GM18951 (cell line): Measurements from ENCODE around the gene NPAS3.

ENCODE experiments used
- POLR2A ChIP-seq: IDR thresholded peaks from 4 replicates; pipeline ENCODE4 v1.6.1; 2011; ENCODE audit warnings: mild to moderate bottlenecking; ENCODE audit not compliant: insufficient read length, insufficient read depth; ENCODE audit errors: extremely low read depth
- in situ Hi-C: fragments of 300-500 bp; cut with MboI; formaldehyde crosslinking; loops from one replicate; pipeline ENCODE4 v1.12.0; 2022; ENCODE audit warnings: low sequenced_read_pairs, mixed read lengths, inconsistent platforms; ENCODE audit not compliant: unreplicated experiment

Gene NPAS3

DNA sequence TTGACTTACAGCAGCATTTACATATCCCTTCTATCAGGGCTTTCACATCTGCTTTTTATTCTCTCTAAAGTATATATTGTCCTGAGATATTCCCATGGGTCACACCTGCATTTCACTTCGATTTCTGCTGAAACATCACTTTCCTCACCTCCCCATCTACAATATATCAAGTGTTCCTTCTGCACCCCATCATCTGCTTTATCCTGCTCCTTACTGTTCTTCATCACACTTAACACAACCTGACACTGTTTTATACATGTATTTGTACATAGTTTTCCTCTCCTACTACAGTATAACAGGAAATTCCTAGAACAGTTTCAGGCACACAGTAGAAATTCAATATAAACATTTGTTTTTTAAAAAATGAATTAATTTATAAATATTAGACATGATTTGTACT lies 809.1 kb downstream of the NPAS3 start:
- in situ Hi-C loops: no loop called here
- no peak for TF ChIP-seq POLR2A

DNA sequence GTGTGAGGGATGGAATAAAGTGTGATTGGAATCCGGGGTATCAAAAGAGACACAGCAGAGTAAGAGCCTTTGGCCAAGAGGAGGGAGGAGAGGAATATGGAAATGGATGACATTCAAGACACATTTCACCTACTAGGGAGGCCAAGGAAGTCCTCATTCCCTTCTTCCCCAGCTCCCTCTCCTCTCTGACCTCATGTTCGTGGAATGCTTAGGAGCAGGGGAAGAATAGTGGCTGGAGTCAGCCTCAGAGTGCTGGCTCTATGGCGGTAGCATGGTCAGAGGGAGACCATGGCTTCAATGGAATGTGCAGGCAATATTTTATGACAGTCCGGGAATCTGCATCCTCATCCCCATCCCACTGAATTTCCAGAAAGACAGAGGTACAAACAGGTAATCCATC lies 815.6 kb downstream of the NPAS3 start:
- no peak for TF ChIP-seq POLR2A
- in situ Hi-C loops: no loop called here

DNA sequence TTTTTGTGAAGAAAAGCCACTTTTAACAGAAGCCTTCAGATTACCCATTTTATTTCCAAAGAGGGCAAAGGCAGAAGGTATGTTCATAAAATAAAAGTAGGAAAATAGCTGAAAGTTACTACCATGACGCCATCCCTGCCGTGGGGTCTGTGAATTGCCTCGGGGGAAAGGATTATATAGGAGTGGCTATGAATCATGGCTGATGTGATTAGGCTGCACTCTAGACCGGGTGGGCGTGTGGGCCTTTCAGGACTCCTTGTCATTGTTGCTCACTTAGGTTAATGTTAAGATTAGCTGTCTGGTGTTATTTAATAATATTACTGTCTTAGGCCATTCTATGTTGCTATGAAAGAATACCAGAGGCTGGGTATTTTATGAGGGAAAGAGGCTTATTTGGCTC lies 816.7 kb downstream of the NPAS3 start:
- TF ChIP-seq POLR2A: no peak
- in situ Hi-C loops: no loop called here

DNA sequence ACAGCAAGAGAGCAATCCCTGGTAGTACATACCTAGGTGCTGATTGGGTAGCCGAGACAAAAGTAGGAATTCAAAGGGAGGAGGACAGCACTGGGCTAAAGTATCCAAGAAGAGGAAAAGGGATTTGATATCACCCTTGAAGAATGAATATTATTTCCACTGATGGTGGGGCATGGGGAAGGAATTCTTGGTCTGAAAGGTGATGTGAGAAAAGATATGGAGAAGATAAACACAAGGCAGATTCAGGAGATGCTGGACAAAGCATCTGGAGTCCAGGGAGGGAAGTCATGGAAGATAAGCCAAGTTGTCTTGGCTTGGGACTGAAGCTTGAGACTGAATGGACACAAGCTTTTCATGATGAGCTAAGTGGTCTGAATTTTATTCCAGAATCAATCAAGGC lies 818.2 kb downstream of the NPAS3 start:
- TF ChIP-seq POLR2A: no peak

DNA sequence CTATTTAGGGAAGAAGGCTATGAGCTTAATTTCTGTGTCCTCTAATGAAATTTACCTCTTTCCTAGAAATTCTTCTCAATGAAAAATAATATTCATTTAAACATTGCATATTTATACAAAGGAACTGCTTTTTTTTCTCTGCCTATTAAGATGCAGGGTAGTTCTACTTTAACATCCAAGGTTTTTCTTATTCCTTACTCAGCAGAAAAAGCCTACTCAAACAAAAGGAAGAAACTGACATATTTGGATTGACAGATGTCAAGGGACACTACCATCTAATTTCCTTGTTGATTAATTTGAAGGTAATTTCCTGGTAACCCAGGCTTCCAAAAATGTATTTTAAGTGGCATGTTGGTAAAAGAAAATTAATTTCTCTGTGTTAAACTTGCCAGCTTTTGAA lies 819.9 kb downstream of the NPAS3 start:
- in situ Hi-C loops: no loop called here
- TF ChIP-seq POLR2A: no peak

More for the DNA sequence above, 818.2 kb downstream of the NPAS3 start:
- in situ Hi-C loops: no loop called here

DNA sequence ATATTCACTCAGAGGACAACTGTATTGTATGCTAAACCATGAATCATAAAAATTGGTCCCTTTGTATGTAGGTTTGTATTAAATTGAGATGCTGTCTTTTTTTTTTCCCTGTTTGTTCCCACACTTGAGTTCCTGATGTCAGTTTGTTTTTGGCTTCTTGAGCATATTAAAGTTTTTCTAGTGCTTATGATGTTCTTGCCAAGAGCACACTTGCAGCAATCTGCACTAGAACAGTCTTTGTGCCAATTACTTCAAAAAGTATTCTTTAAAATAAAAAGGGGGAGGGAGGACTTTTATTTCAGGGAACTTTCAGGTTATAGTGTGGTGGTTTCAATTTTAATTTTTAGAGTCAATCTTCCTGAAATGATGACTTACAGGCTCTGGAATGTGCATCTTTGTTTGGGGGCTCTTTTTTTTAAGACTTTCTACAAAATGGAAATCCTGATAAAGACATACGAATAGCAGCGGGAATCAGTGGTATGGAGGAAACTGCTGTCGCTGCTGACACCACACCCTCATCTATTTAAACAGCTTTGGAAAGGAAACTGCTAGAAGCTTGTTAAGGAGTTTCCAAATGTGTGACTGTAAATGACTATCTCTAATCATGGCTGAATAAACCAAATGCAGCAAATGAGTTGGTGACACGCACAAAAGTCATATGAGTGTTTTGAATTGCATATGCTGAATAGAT lies 823.6 kb downstream of the NPAS3 start:
- TF ChIP-seq POLR2A: no peak
- in situ Hi-C loops: no loop called here

DNA sequence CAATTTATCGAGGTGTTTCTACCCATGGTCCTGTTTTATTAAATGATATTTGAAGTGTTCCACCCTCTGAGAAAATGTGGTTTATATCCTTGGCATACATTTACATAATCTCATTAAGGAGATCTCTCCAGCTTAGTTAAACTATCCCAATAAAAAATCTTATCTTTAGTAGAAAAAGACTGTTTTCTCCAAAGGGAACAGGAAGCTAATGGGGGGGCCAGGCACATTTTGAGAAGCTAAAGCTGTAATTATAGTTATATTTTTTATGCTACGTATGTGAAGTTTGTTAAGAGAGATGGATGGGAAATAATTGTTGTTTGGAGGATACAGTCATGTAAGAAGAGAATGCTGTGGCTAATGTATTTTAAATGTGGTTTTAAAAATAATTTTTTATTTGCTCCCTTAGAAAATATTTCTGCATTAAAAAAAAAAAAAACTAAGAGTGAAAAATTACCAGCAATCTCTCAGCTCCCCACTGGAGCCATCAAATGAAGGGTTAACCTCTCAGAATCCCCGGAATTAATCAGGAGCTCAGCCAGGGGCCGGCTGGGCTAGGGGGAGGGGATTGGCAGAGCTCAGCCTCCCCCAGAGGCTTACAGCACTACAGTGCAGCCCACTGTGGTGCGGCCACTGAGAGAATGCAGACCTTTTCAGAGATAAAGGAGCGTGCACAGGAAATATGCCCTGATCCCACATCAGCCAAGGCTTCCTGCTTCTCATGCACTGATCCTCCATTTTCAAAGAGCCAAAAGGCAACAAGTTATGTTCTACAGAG lies 826.4 kb downstream of the NPAS3 start:
- TF ChIP-seq POLR2A: no peak
- in situ Hi-C loops: no loop called here

DNA sequence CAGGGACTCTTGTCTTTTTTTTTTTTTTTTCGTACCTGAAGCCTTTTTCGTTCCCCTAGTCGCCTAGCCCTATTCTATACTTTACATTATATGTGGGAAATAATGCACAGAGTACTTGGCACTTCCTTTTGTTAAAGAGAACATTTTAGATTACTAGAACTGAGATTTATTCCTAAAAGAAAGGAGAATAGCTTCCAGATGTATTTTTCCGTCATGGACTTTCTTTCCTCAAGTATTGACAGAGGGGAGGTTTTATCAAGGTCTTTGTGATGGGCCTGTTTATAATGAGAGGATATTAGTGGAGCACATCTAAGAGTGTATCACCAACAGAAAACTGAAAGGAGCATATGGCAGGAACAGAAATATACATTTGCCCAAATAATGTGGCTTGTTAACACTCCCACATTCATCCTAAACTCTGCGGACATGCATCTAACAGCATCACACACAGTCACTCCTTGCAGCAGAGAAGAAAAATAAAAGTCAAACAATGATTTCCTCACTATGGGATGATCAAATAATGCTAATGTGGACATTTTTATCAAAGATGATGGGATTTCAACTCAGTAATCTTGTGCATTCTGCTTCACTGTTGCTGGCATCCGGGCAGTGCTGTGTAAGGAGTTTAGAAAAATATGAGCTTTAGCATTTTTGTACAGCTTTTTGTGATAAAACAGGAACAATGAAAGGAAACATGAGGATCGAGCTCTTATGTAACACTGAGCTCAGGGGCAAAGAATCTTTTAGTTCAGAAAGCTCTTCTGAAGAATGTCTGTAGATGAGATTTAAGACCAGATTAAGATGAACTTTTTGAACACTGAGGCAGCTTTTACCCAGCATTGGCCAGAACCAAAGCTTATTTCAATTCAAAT lies 829.1 kb downstream of the NPAS3 start:
- in situ Hi-C loops: no loop called here
- TF ChIP-seq POLR2A: no peak

DNA sequence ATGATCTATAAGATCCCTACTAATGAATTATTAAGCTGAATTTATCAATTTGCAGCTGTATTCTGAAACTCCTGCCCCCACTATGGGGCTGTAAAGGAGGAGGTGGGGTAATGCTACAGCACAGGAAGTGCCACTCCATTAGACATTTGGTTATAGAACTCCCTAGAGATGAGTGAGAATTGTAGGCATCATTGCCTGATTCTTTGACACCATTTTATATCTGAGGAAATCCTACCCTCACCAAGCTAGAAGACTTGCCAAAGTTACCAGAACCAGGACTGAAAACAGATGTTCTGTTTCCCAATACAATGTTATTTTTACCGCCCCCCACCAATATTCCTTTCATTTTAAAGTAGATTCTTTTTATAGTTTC lies 829.8 kb downstream of the NPAS3 start:
- no peak for TF ChIP-seq POLR2A
- in situ Hi-C loops: no loop called here

DNA sequence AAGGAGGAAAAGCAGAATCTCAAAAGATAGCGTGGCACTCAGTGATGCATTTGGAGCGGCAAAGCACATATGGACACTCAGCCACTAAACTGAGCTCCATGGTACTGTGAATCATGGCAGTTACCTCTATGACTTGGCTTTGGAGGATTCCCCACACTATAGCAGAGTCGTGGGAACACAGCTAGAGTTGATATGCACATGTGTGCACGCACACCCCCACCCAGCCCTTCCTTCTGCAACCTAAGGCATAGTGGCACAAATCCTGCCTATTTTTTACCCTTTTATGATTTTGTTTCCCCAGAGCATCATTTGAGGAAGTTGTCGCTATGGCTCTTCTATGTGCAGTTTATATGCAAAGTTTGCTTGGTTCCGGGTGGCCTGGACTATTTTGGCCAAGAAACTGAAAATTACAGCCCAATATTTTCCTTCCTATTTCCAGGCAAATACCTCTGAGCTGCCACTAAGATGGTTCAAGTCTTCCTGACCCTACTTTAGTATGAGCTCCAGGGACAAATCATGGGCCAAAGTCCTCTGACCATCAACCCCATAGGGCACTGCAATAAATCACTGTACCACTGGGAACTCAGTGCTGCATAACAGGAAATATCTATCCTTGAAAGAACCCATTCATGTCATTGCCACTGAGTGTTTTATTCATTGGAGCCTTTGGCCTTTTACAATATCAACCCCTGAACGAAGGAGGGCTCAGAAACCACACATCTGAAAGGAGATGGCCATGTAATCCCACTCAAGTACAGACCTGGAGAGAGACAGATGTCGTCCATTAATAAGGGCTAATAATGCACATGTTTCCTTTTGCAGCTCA lies 834.7 kb downstream of the NPAS3 start:
- in situ Hi-C loops: no loop called here
- no peak for TF ChIP-seq POLR2A

DNA sequence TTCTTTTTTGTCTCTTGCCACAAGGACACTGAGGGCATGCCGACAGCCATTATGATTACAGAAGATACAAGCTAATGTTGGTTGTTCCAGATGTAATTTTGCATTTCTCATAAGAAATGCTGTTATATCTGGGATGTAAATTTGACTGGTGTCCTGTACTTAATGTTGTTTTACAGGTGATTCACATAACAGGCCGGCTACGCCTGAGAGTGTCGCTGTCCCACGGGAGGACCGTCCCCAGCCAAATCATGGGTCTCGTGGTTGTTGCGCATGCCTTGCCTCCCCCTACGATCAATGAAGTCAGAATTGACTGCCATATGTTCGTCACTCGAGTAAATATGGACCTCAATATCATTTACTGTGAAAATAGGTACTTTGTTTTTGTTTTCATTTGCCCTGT lies 835.5 kb downstream of the NPAS3 start:
- in situ Hi-C loops: no loop called here

DNA sequence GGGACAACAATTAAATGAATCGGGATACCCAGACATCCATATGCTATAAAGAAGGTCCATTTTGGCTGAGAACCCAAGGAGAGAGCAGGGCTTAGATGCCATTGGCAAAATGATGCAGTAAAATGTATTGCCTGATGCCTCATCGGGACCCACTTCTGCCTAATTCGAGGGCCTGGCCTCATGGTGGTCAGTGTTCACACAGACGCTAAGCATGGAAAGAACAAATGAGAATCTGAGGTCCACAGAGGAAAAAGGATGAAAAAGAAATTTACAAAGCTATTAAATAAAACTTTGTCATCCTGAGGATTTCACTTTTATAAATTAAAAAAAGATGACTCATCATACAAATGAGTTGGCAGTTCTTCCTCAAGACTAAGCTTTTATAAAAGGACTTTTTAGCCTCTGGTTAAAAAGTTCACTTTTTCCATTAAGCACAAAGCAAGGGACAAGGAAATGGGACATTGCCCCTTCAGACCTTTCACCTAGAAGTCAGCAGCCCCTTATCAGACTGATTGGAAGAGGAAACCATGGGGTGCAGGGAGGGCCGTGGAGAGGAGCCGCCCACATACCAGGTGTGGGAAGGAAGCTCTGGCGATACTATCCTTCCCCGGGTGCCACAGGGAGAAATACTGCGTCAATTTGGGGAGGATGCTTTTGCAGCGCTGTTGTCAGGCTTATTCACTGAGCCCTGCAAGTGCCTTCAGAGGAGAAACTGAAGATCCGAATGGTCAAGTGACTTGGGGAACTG lies 836.2 kb downstream of the NPAS3 start:
- in situ Hi-C loops: loop anchor here (25.0 kb wide), 2 partner anchors 1063 to 1188 kb away; no protein-coding TSS in a partner anchor
- no peak for TF ChIP-seq POLR2A

More for the DNA sequence above, 835.5 kb downstream of the NPAS3 start:
- TF ChIP-seq POLR2A: no peak

DNA sequence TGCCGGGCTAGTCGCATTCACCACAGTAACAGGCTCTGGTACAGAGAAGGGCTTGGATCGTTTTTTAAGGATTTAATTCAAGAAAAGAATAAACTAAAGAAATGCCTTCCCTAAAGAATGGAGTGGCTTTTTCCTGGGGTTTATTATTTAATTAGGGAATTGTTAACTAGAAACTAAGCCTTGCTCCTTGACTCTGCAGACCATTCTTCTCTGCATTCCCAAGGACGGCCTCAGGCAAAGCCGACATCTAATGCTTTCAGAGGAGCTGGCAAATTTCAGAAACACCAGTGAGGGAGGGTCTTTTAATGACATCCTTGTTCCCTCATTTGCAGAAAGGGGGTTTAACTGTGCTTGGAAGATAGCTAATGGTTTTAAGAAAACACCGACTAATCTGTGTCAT lies 838.2 kb downstream of the NPAS3 start:
- TF ChIP-seq POLR2A: no peak
- in situ Hi-C loops: loop anchor here (25.0 kb wide), 2 partner anchors 1065 to 1190 kb away; no protein-coding TSS in a partner anchor
